Measurements from ENCODE around the gene PODXL2.

The PODXL2 gene

DNA sequence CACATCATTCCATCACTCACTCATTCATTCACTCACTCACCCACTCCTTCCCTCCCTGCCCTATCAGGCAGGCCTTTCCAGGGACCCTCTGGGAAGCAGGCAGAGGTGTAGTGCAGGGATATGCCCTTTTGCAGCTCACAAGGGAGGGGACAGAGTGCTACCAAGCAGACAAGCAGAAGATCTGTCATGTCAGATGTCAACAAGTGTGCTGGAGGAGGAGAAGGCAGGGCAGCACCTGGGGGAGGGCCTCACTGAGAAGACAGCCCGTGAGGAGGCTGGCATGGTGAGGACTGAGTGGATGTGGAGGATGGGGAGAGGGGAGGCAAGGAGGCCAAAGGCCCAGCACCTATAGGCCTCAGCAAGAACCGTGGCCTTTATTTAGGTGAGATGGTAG lies 59.0 kb downstream of the PODXL2 start:
- Histone ChIP-seq H3K4me1 (ENCODE audit: control insufficient read depth, insufficient read depth, low read length, poor library complexity, severe bottlenecking) (no peaks in the 10 kb centered on the region), H3K9me3 (ENCODE audit: control insufficient read depth, low read length) (no peaks in the 10 kb centered on the region), H3K27me3 (replicated peaks; ENCODE audit: control insufficient read depth, insufficient read depth, low read length, poor library complexity, severe bottlenecking) (no peaks in the 10 kb centered on the region), H3K27ac (ENCODE audit: insufficient read depth, low read length, poor library complexity, severe bottlenecking) (no peak overlapping the region), H3K36me3 (ENCODE audit: control insufficient read depth, insufficient read depth, low read length) (no peaks in the 10 kb centered on the region), H3K4me3 (ENCODE audit: insufficient read depth, low read depth, low read length, poor library complexity, severe bottlenecking) (no peak overlapping the region)
- no peak for DNase-seq

DNA sequence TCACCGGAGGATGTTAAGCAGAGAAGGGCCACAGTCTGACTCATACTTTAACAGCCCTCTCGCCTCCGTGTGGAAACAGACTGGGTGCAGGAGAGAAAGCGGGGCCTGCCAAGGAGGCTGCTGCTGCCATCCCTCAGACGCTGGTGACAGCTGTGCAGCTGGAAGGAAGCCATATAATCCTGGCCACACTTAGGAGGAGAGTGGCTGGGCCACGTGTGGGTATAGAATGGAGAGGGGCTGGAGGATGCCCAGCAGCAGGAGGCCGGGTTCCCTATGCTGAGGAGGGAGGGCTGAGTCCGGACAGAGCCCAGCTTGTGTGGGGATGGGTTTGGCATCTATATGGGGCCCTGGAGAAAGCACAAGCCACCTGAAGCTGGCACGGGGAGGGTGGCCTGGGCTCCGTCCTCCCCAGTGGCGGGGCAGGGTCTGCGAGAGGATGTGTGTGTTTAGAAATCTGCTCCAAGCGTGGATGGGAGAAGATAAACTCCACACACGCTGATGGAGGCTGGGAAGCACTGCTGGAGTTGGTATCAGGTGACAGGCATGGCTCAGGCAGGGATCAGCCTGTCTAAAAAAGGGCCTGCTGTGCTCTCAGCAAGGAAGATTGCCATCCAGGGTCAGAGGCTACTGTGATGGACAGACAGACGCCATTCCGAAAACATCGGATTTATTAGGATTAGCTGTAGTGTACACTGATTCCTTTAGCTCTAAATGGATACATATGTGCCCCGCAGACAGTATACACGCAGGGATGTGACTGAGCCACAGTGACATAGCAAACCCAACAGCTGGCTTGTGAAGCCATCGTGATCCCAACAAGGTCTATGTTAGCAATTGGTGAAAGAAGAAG lies 59.7 kb downstream of the PODXL2 start:
- no peak overlapping the region for H3K4me3 ChIP-seq (ENCODE audit: insufficient read depth, low read depth, low read length, poor library complexity, severe bottlenecking)
- no peaks in the 10 kb centered on the region for H3K36me3 ChIP-seq (ENCODE audit: control insufficient read depth, insufficient read depth, low read length)
- no peaks in the 10 kb centered on the region for H3K9me3 ChIP-seq (ENCODE audit: control insufficient read depth, low read length)
- no peaks in the 10 kb centered on the region for H3K27me3 ChIP-seq (replicated peaks; ENCODE audit: control insufficient read depth, insufficient read depth, low read length, poor library complexity, severe bottlenecking)
- no peak overlapping the region for H3K27ac ChIP-seq (ENCODE audit: insufficient read depth, low read length, poor library complexity, severe bottlenecking)
- DNase-seq, result no peak
- H3K4me1 ChIP-seq (ENCODE audit: control insufficient read depth, insufficient read depth, low read length, poor library complexity, severe bottlenecking), result no peaks in the 10 kb centered on the region

DNA sequence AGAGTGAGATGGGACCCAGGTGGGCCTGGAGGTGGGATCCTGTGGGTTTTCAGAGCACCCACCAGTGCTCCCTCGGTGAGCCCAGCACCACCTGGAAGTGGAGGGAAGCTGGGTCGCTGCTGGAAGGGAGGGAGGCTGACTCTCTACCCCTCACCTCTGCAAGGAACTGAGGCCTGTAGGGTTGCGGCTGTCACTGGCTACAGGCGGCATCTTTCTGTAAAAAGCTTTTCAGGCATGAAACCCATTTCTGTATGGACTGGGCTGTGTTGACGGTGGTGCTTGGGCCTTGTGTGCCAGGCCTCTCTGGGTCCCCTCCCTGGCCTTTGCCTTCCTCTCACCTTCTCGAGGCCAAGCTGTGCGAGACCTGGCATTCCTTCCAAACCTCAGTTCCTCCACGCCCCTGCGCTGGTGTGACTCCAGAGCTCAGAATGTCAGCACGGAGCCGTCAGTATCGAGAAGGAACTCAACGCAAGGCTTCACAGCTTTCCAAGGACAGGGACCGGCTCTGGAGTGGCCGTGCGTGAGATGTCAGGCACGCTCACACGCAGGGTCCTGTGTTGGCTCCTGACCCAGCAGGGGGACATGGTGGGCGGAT lies 60.4 kb downstream of the PODXL2 start:
- Histone ChIP-seq H3K27me3 (replicated peaks; ENCODE audit: control insufficient read depth, insufficient read depth, low read length, poor library complexity, severe bottlenecking) (no peaks in the 10 kb centered on the region), H3K36me3 (ENCODE audit: control insufficient read depth, insufficient read depth, low read length) (no peaks in the 10 kb centered on the region), H3K4me3 (ENCODE audit: insufficient read depth, low read depth, low read length, poor library complexity, severe bottlenecking) (no peak overlapping the region), H3K9me3 (ENCODE audit: control insufficient read depth, low read length) (no peaks in the 10 kb centered on the region), H3K27ac (ENCODE audit: insufficient read depth, low read length, poor library complexity, severe bottlenecking) (no peak overlapping the region), H3K4me1 (ENCODE audit: control insufficient read depth, insufficient read depth, low read length, poor library complexity, severe bottlenecking) (no peaks in the 10 kb centered on the region)
- no peak for DNase-seq

DNA sequence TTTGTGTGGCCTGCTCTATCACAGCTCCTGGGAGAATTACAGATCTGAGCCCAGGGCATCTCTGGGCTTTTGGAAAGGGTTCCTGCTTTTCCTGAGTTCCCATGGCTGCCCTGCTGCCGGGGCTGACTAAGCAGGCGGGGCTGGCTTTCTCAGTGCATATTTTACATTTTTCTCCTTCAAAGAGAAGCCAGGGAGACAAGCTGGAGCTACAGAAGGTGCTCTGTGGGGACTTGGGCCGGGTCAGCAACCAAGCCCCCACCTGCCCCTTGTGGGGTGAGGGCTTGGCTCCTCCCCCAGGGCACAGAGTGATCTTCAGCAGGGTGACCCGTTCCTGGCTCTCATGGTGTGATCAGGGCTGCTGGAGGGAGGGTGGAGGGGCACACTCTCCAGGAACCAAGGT lies 61.1 kb downstream of the PODXL2 start:
- no peak overlapping the region for H3K27ac ChIP-seq (ENCODE audit: insufficient read depth, low read length, poor library complexity, severe bottlenecking)
- no peaks in the 10 kb centered on the region for H3K36me3 ChIP-seq (ENCODE audit: control insufficient read depth, insufficient read depth, low read length)
- H3K4me3 ChIP-seq (ENCODE audit: insufficient read depth, low read depth, low read length, poor library complexity, severe bottlenecking), result no peak overlapping the region
- H3K4me1 ChIP-seq (ENCODE audit: control insufficient read depth, insufficient read depth, low read length, poor library complexity, severe bottlenecking), result no peaks in the 10 kb centered on the region
- H3K27me3 ChIP-seq (replicated peaks; ENCODE audit: control insufficient read depth, insufficient read depth, low read length, poor library complexity, severe bottlenecking), result no peaks in the 10 kb centered on the region
- no peaks in the 10 kb centered on the region for H3K9me3 ChIP-seq (ENCODE audit: control insufficient read depth, low read length)
- DNase-seq, result no peak

DNA sequence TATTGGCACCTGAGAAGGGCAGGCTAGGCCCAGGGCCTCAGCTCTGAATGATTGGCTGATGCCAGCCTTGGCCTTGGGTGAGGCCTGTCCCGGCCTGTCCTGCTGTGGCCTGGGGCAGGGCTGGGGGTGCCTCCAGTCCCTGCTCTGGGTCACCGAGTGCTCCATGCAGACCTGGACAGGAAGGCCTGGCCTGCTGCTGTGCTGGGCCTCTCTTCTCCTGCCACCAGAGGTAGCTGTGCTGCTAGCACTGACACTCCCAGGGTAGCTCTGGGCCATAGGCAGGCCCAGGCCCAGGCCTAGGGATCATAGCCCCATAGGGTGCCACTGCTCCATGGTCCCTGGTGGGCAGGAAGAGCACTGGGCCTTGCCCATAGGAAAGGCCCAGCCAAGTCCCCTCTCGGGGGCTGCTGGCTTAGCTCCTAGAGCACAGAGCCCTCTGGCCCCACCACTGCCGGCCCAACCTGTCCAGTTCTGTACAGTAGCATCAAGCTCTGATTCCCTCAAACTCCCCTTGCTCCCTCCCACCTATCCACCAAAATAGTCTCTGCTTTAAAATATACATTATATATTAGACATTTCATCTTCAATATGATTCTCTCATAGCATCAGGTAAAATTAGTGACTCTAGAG lies 62.0 kb downstream of the PODXL2 start:
- Histone ChIP-seq H3K27ac (ENCODE audit: insufficient read depth, low read length, poor library complexity, severe bottlenecking) (no peak overlapping the region), H3K27me3 (replicated peaks; ENCODE audit: control insufficient read depth, insufficient read depth, low read length, poor library complexity, severe bottlenecking) (no peaks in the 10 kb centered on the region), H3K9me3 (ENCODE audit: control insufficient read depth, low read length) (no peaks in the 10 kb centered on the region), H3K36me3 (ENCODE audit: control insufficient read depth, insufficient read depth, low read length) (no peaks in the 10 kb centered on the region), H3K4me1 (ENCODE audit: control insufficient read depth, insufficient read depth, low read length, poor library complexity, severe bottlenecking) (no peaks in the 10 kb centered on the region), H3K4me3 (ENCODE audit: insufficient read depth, low read depth, low read length, poor library complexity, severe bottlenecking) (no peak overlapping the region)
- DNase-seq, result no peak

DNA sequence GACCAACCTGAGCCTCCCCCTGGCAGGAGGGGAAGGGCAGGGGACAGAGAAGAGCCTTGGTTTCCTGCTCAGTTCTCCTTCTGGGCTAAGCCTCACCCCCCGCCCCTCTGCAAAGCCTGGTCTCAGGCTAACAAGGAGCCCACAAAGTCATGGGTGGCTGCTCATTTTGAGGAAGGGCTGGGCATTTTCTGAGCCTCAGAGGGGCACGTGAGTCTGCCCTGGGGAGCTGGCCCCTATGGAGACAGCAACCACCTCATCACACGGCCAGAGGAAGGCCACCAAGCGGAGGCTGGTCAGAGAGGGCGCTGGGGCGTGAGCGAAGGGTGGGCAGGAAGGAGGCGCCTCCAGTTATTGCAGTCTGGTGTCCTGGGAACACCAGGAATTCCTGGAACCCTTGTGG lies 62.5 kb downstream of the PODXL2 start:
- H3K27ac ChIP-seq (ENCODE audit: insufficient read depth, low read length, poor library complexity, severe bottlenecking), result no peak overlapping the region
- H3K9me3 ChIP-seq (ENCODE audit: control insufficient read depth, low read length), result no peaks in the 10 kb centered on the region
- no peaks in the 10 kb centered on the region for H3K4me1 ChIP-seq (ENCODE audit: control insufficient read depth, insufficient read depth, low read length, poor library complexity, severe bottlenecking)
- H3K4me3 ChIP-seq (ENCODE audit: insufficient read depth, low read depth, low read length, poor library complexity, severe bottlenecking), result no peak overlapping the region
- no peak for DNase-seq
- H3K36me3 ChIP-seq (ENCODE audit: control insufficient read depth, insufficient read depth, low read length), result no peaks in the 10 kb centered on the region
- no peaks in the 10 kb centered on the region for H3K27me3 ChIP-seq (replicated peaks; ENCODE audit: control insufficient read depth, insufficient read depth, low read length, poor library complexity, severe bottlenecking)

DNA sequence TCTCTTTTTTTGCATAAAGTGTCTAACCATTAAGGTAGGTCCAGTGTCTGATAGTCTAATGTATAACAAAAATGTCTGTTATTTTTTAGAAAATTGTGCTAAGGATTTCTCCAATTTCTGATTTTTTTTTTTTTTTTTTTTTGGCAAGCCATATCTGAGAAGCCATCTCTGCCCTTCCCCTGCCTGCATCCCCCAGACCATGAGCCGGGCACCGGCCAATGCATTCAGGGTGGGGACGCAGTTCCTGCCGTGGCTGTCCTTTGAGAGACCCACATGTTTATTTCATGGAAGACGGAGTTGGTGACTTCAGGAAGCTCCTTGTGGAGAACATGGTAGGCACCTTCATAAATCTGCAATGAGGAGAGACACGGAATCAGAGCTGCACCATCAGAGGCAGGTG lies 63.0 kb downstream of the PODXL2 start:
- Histone ChIP-seq H3K9me3 (ENCODE audit: control insufficient read depth, low read length) (no peaks in the 10 kb centered on the region), H3K27me3 (replicated peaks; ENCODE audit: control insufficient read depth, insufficient read depth, low read length, poor library complexity, severe bottlenecking) (no peaks in the 10 kb centered on the region), H3K27ac (ENCODE audit: insufficient read depth, low read length, poor library complexity, severe bottlenecking) (no peak overlapping the region), H3K4me1 (ENCODE audit: control insufficient read depth, insufficient read depth, low read length, poor library complexity, severe bottlenecking) (no peaks in the 10 kb centered on the region), H3K4me3 (ENCODE audit: insufficient read depth, low read depth, low read length, poor library complexity, severe bottlenecking) (no peak overlapping the region), H3K36me3 (ENCODE audit: control insufficient read depth, insufficient read depth, low read length) (no peaks in the 10 kb centered on the region)
- DNase-seq, result no peak

DNA sequence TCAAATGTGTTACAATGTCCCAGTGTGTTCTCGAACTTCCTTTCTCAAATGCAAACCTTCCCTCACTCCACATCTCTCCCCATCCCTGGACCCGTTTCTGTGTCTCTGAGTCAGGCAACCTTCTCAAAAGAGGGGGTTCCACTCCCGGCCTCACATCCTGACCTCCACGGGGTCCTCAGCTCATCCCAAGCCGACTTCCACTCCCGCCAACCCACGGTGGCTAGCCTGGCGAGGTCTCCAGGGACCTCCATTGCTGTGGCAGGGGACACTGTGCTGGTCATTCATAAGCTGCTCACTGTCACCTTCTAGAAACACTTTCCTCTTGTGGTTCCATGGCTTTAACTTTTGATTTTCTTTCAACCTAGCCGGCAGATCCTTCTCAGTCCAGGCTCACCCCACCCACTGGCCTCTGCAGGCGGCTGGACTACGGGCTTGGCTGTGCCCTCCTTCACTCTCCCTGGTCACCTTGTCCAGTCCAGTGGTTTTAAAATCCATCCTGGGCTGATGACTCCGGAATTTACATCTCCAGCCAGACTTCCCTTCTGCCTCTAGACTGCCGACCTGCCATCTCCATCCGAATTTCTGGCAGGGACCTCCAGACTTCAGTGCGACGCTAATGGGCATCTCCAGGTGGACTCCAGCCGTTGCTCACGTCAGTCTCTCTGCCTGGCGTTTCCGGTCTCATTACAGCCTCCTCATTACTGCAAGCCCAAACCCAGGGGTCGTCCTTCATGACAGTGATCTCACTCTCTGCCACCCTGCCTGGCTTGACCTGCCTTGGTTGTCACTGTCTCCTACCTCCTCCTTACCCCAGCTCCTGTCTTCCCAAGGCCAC lies 63.7 kb downstream of the PODXL2 start:
- no peaks in the 10 kb centered on the region for H3K4me1 ChIP-seq (ENCODE audit: control insufficient read depth, insufficient read depth, low read length, poor library complexity, severe bottlenecking)
- no peak overlapping the region for H3K4me3 ChIP-seq (ENCODE audit: insufficient read depth, low read depth, low read length, poor library complexity, severe bottlenecking)
- no peaks in the 10 kb centered on the region for H3K9me3 ChIP-seq (ENCODE audit: control insufficient read depth, low read length)
- no peak for DNase-seq
- H3K27me3 ChIP-seq (replicated peaks; ENCODE audit: control insufficient read depth, insufficient read depth, low read length, poor library complexity, severe bottlenecking), result no peaks in the 10 kb centered on the region
- H3K36me3 ChIP-seq (ENCODE audit: control insufficient read depth, insufficient read depth, low read length), result no peaks in the 10 kb centered on the region
- no peak overlapping the region for H3K27ac ChIP-seq (ENCODE audit: insufficient read depth, low read length, poor library complexity, severe bottlenecking)

DNA sequence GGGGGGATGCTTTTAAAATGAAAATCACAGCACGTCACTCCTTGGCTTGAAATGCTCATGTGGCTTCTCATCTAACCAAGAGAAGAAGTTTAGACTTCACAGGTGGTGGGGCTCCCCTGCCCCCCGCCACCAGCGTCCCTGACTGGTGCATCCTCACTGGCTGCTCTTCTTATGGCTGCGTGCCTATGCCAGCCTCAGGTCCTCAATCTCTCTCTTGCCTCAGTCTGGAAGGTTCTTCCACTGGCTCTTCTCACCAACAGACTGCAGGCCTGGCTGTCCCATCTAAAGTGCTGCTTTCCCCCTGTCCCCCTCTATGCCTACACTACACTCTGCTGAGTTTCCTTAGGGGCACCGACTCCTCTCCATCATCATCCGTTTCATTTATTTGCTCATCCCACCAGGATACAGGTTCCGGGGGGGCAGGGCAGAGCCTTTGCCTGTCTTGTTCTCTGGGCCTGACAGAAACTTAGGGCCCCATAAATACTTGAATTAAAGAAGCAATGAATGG lies 64.4 kb downstream of the PODXL2 start:
- no peak overlapping the region for H3K4me3 ChIP-seq (ENCODE audit: insufficient read depth, low read depth, low read length, poor library complexity, severe bottlenecking)
- no peaks in the 10 kb centered on the region for H3K4me1 ChIP-seq (ENCODE audit: control insufficient read depth, insufficient read depth, low read length, poor library complexity, severe bottlenecking)
- no peak for DNase-seq
- no peak overlapping the region for H3K27ac ChIP-seq (ENCODE audit: insufficient read depth, low read length, poor library complexity, severe bottlenecking)
- H3K27me3 ChIP-seq (replicated peaks; ENCODE audit: control insufficient read depth, insufficient read depth, low read length, poor library complexity, severe bottlenecking), result no peaks in the 10 kb centered on the region
- no peaks in the 10 kb centered on the region for H3K9me3 ChIP-seq (ENCODE audit: control insufficient read depth, low read length)
- H3K36me3 ChIP-seq (ENCODE audit: control insufficient read depth, insufficient read depth, low read length), result no peaks in the 10 kb centered on the region

Measured in effector memory CD4-positive, alpha-beta T cell (primary cell).